ENCODE results near the gene SLC6A15.

The SLC6A15 gene

DNA sequence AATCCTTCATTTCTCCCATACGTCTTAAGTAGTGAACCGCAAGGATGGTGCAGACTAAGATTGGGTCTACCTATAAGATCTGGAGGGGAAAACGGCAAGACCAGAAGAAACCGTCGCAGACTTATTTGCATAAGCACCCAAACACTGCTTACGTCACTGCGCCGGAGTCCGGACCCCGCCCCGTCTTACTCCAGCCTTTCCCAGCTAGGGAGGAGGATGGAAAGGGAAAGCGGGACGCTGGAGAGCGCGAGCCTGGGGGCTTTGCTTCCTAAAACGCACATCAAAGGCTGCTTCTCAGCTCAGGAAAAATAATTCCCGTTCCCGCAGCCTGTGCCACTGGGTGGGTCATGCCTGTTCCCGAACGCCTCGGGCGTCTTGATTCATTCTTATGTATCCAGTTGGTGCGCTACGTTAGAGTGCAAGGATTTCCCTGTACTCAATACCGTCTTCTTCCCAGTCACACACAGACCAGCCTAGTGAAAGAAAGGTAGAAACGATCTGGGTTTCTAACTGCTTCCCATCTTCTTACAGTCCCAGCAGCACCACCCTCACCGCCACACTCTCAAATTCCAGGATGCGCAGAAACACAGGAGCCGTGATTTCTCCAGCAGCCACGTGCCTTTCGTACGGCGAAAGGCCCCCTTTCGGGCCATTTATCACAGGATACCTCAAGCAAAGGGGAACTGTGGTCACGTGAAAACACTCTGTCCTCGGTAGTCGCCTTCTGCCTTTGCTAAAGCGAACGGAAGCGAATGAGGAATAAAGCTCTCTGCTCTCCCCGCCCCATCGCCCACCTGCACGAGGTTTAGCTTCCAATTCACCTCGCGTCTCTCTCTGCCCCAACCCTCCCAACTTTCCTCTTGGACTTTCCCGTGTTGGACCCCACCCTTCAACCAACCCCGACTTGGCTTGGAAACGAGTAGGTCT lies 1.1 kb downstream of the SLC6A15 start:
- no peak for ATAC-seq (replicated peaks)
- Mint-ChIP-seq H3K4me1 (ENCODE audit: low read depth in 2 of 2) (peaks cover 0 to 2% of the 10 kb centered on the region in 2 donors), H3K4me3 (peak overlapping the region in 1 of 2 donors; percentile 47), H3K27me3 (peaks cover 0 to 19% of the 10 kb centered on the region in 2 donors), H3K36me3 (ENCODE audit: insufficient read depth) (no peaks in the 10 kb centered on the region), H3K9me3 (no peaks in the 10 kb centered on the region), H3K27ac (no peak overlapping the region)
- DNase-seq: no peak

DNA sequence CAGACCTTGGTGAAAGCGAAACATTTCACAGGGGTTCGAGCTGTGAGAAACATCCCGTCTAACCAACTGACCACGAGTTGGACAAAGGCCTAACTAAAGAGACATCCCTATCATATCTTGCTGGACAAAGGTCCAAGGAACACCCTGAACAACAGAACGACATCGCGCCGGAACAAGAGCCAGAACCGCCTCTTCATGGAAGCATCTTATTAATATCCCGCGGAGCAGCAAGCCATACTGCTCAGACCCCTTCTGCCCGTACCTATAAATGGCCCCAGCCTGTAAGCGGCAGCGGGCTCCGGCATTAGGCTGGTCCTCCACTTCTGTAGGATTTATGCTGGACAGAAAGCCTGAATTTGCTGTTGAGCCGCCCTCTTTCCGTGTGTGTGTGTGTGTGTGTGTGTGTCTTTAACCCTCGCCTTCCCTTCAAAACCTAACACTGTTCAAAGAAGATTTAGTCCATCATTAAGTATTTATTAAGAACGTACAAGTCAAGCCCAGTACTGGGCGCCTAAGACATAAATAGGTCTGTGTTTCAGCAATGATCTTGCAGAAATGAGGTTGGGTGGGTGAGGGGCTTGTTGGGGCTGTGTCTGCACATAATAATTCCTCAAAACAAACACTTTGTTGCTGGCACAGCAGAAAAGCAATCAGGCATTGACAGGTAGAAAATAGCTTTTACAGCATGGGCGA lies 1.9 kb downstream of the SLC6A15 start:
- DNase-seq (no peak), ATAC-seq (replicated peaks) (no peak)
- Mint-ChIP-seq H3K4me1 (ENCODE audit: low read depth in 2 of 2) (peaks cover 0 to 2% of the 10 kb centered on the region in 2 donors), H3K4me3 (no peak overlapping the region), H3K9me3 (no peaks in the 10 kb centered on the region), H3K27ac (no peak overlapping the region), H3K27me3 (peaks cover 0 to 19% of the 10 kb centered on the region in 2 donors), H3K36me3 (ENCODE audit: insufficient read depth) (no peaks in the 10 kb centered on the region)

DNA sequence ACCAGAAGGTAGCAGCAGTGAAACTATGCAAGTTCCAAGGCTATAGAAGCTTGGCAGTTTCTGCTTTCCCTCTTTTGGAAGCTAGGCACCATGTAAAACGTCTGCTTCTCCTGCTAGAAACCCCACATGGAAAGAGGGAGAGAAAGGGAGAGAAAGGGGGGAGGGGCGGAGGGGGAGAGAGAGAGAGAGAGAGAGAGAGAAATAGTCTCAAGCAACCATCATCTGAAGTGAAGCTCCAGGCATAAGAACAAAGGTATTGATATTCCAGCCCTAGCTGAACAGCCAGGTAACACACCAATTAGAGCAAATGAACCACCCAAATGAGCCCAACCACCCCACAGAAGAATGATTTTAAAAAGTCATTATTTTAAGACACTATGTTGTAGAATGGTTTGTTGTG lies 8.5 kb downstream of the SLC6A15 start:
- H3K4me3 Mint-ChIP-seq: no peak overlapping the region
- no peak overlapping the region for H3K27ac Mint-ChIP-seq
- no peak for ATAC-seq (replicated peaks)
- H3K4me1 Mint-ChIP-seq (ENCODE audit: low read depth in 2 of 2): no peaks in the 10 kb centered on the region
- DNase-seq: no peak
- H3K36me3 Mint-ChIP-seq (ENCODE audit: insufficient read depth): no peaks in the 10 kb centered on the region
- H3K27me3 Mint-ChIP-seq: no peaks in the 10 kb centered on the region
- peaks cover 0 to 4% of the 10 kb centered on the region in 2 donors for H3K9me3 Mint-ChIP-seq

DNA sequence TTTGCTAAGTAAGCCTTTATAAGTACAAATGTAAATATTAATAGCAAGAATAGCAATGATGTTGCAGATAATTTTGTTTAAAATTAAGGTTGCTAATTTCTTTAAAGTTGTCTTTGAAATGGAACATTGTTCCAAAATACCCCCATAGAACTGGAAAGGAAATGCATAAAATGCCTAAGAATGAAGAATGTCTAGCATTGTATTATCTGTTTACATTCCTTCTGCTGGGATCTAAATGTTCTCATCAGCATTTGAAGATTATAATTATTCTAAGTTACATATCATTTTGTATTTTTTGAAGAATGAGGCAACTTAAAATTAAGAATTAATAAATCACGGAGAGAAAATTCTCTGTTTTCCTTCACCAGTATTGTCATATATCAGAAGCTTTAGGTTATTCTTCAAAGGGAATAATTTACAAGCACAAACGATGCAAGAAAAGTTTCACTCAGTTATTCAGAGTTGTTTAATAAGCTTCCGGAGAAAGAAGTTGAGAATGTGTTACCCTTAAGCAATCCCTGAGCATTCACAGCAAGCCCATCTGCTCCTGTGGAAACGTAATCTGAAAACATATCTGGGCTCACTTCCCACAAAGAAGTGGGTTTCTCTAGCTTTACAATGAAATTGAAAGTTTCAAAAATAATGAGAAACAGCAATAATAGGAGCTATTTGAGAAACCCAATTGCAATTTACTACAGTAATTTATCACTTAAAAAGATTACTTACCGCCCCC lies 21.3 kb downstream of the SLC6A15 start:
- no peak overlapping the region for H3K4me3 Mint-ChIP-seq
- ATAC-seq (replicated peaks) (no peak), DNase-seq (no peak)
- no peaks in the 10 kb centered on the region for H3K27me3 Mint-ChIP-seq
- H3K36me3 Mint-ChIP-seq (ENCODE audit: insufficient read depth): no peaks in the 10 kb centered on the region
- H3K27ac Mint-ChIP-seq: no peak overlapping the region
- H3K4me1 Mint-ChIP-seq (ENCODE audit: low read depth in 2 of 2): no peaks in the 10 kb centered on the region
- peaks cover 0 to 2% of the 10 kb centered on the region in 2 donors for H3K9me3 Mint-ChIP-seq

DNA sequence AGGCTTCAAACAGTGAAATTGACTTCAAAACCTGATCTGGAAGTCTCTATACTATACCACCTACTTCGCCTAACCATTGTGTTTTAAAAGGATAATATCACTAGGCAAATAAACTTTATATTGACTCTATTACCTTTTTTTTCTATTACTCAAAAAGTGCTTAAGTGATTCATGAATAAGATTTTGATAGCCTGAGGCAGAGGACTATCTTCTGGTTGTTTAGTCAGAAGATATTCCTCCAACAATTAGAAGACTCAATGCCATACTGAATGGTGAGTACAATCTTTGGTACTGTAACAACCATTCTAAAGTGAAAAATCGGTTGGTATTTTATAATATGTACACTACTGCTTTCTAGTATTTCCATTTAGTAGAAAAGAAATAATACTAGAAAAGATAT lies 22.8 kb downstream of the SLC6A15 start:
- H3K4me3 Mint-ChIP-seq: no peak overlapping the region
- H3K36me3 Mint-ChIP-seq (ENCODE audit: insufficient read depth): no peaks in the 10 kb centered on the region
- H3K9me3 Mint-ChIP-seq: no peaks in the 10 kb centered on the region
- H3K27ac Mint-ChIP-seq: no peak overlapping the region
- H3K4me1 Mint-ChIP-seq (ENCODE audit: low read depth in 2 of 2): no peaks in the 10 kb centered on the region
- ATAC-seq (replicated peaks): no peak
- no peaks in the 10 kb centered on the region for H3K27me3 Mint-ChIP-seq
- no peak for DNase-seq

DNA sequence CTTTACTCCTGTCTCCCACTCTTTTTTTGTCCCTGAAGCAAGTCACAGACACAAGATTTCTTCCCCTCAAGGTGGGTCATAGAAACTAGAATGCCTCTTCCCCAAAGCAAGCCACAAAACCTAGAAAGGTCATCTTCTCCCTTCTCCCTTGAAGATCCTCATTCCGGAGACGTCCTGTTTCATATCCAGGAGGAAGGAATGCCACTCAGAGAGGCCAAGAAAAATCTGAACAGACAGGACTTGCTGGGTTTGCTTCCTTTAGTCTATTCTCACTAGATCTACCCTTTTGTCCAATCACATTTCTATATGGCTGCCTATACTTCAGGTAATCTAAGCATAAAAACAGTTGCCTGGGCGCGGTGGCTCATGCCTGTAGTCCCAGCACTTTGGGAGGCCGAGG lies 23.7 kb downstream of the SLC6A15 start:
- no peak for ATAC-seq (replicated peaks)
- no peaks in the 10 kb centered on the region for H3K4me1 Mint-ChIP-seq (ENCODE audit: low read depth in 2 of 2)
- H3K27me3 Mint-ChIP-seq: no peaks in the 10 kb centered on the region
- no peak for DNase-seq
- H3K9me3 Mint-ChIP-seq: no peaks in the 10 kb centered on the region
- H3K36me3 Mint-ChIP-seq (ENCODE audit: insufficient read depth): no peaks in the 10 kb centered on the region
- H3K27ac Mint-ChIP-seq: no peak overlapping the region
- no peak overlapping the region for H3K4me3 Mint-ChIP-seq

DNA sequence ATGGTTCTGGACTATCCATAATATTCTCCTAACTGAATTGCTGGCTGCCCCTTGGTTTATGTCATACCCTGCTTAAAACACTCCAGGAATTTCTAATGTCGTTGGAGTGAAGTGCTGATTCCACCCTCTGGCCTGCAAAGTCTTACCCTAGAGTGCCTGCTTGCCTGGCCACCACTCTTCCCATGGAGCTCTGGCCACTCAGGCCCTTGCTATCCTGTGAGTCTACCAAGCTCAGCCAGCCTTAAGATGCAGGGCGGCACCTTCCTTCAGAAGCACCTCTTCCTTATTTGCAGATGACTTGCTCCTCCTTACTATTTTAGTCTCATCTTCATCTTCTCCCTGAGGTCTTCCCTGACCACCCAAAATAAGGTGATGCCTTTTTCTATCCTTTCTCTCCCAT lies 35.3 kb downstream of the SLC6A15 start:
- Mint-ChIP-seq H3K9me3 (no peaks in the 10 kb centered on the region), H3K36me3 (ENCODE audit: insufficient read depth) (no peaks in the 10 kb centered on the region), H3K27me3 (no peaks in the 10 kb centered on the region), H3K4me3 (no peak overlapping the region), H3K27ac (no peak overlapping the region), H3K4me1 (ENCODE audit: low read depth in 2 of 2) (no peaks in the 10 kb centered on the region)
- DNase-seq (no peak), ATAC-seq (replicated peaks) (no peak)

DNA sequence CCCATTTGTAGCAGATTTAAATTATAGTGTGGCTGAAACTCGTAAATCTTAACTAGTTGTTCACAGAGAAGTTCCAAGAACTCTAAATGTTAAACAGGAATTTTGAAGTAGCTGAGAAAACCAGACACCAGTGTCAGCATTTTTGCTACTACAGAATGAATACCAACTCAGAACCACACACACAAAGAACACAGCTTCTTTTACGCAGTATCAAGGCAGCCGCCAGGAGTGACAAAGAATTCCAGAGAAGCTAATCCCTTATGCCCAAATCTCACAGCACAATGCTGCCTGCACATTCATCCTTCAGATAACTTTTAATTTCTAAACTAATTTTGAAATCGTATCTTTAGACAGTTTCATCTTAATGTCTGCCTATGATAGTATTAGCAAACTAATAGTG lies 37.4 kb downstream of the SLC6A15 start:
- Mint-ChIP-seq H3K9me3 (no peaks in the 10 kb centered on the region), H3K4me1 (ENCODE audit: low read depth in 2 of 2) (no peaks in the 10 kb centered on the region), H3K27me3 (no peaks in the 10 kb centered on the region), H3K27ac (no peak overlapping the region), H3K4me3 (no peak overlapping the region), H3K36me3 (ENCODE audit: insufficient read depth) (no peaks in the 10 kb centered on the region)
- DNase-seq (no peak), ATAC-seq (replicated peaks) (no peak)

DNA sequence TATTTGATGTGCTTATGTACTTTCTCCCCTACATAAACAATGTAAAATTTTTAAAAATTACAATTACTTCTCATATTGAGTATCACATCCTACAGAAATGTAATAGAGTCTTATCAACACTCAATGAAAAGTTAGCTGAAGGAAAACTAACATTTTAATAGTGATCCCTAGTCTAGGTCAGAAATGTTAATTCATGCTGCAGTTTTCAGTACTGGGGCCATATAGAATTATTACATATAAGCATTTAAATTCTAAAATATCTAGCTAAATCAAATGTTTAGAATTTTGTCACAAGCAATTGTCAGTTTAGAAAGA lies 37.8 kb downstream of the SLC6A15 start:
- no peaks in the 10 kb centered on the region for H3K36me3 Mint-ChIP-seq (ENCODE audit: insufficient read depth)
- H3K4me3 Mint-ChIP-seq: no peak overlapping the region
- no peaks in the 10 kb centered on the region for H3K27me3 Mint-ChIP-seq
- DNase-seq (no peak), ATAC-seq (replicated peaks) (no peak)
- H3K27ac Mint-ChIP-seq: no peak overlapping the region
- H3K4me1 Mint-ChIP-seq (ENCODE audit: low read depth in 2 of 2): no peaks in the 10 kb centered on the region
- no peaks in the 10 kb centered on the region for H3K9me3 Mint-ChIP-seq

DNA sequence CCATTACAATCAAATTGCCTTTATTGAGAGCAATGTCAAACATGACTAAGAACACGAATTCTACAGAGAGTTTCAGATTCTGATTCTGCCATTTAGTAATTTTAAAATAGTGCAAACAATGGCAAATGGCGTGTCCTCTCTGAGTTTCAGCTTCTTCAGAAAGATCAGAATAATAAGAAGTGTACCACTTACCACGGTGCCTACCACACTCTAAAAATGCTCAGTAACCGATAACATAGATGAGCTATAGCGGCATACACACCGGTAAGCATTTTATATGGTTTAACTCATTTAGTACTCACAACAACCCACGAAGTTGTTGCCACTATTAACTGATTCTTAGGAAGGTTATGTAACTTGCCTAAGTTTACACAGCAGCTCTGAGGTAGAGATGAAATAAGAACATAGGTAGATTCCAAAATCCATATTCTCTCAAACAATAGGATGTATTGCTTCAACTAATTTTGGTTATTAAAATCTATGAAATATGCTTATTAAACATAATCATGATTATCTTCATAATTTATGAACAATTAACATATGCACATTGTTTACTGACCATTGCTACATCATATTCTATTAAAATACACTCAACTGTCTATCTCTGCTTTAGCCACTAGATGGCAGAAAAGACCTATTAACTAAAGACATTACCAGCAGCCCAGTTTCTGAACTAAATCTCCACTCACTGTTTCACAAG lies 38.3 kb downstream of the SLC6A15 start:
- H3K9me3 Mint-ChIP-seq: no peaks in the 10 kb centered on the region
- H3K4me3 Mint-ChIP-seq: no peak overlapping the region
- H3K36me3 Mint-ChIP-seq (ENCODE audit: insufficient read depth): no peaks in the 10 kb centered on the region
- H3K4me1 Mint-ChIP-seq (ENCODE audit: low read depth in 2 of 2): no peaks in the 10 kb centered on the region
- DNase-seq (no peak), ATAC-seq (replicated peaks) (peak; percentile 53)
- H3K27ac Mint-ChIP-seq: no peak overlapping the region
- H3K27me3 Mint-ChIP-seq: no peaks in the 10 kb centered on the region

DNA sequence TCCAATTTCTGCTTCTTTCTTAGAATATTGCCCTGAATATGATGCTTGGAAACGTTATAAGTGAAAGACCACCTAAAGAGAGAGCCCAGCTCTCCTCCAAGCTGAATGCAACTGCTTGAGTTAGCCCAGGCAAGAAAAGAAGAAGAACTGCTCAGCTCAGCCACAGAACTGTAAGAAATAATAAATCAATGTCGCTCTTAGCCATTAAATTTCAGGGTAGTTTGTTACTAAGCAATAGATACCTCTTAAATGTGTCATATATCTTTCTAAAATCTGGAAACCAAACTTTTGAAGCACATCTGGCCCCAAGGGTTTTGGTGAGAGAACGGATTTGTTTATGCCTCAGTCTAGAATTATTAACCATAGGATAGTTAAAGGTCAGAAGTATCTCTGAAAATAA lies 50.4 kb downstream of the SLC6A15 start:
- Mint-ChIP-seq H3K27me3 (no peaks in the 10 kb centered on the region), H3K36me3 (ENCODE audit: insufficient read depth) (no peaks in the 10 kb centered on the region), H3K4me3 (no peak overlapping the region), H3K27ac (no peak overlapping the region), H3K4me1 (ENCODE audit: low read depth in 2 of 2) (no peaks in the 10 kb centered on the region), H3K9me3 (peaks cover 0 to 4% of the 10 kb centered on the region in 2 donors)
- DNase-seq (no peak), ATAC-seq (replicated peaks) (no peak)

DNA sequence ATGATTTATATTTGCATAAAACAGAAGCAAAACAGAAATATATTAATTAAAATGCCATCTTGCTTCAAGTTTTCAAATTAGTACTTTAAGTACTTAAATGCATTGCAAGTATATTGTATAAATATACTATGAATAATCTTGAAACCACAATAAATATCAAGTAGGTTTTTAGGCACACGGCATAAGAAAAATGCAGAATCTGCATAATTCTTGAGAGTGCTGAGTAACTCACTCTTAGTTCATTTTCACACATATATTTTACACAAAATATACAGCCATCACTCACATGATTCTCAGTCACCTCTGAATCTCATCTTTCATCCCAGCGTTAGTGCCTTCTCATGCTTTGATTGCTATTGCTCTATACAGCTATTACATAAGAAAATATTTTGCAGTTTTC lies 51.9 kb downstream of the SLC6A15 start:
- no peak overlapping the region for H3K4me3 Mint-ChIP-seq
- H3K36me3 Mint-ChIP-seq (ENCODE audit: insufficient read depth): no peaks in the 10 kb centered on the region
- DNase-seq: no peak
- no peaks in the 10 kb centered on the region for H3K27me3 Mint-ChIP-seq
- H3K9me3 Mint-ChIP-seq: peaks cover 0 to 4% of the 10 kb centered on the region in 2 donors
- H3K4me1 Mint-ChIP-seq (ENCODE audit: low read depth in 2 of 2): no peaks in the 10 kb centered on the region
- H3K27ac Mint-ChIP-seq: no peak overlapping the region
- no peak for ATAC-seq (replicated peaks)

DNA sequence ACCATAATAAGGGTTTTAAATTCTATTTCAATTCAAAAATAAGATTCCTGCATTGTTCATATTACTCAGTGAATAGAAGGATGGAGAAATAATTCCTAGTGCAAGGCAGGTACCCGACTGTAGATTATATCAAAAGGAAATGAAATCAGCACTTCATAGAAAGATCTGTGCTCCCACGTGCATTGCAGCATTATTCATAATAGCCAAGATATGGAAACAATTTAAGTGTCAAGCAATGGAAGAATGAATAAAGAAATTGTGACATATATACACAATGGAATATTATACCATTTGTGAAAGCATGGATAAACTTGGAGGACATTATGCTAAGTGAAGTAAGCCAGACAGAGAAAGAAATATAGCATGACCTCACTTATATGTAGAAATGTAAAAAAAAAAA lies 53.8 kb downstream of the SLC6A15 start:
- Mint-ChIP-seq H3K4me3 (no peak overlapping the region), H3K36me3 (ENCODE audit: insufficient read depth) (no peaks in the 10 kb centered on the region), H3K4me1 (ENCODE audit: low read depth in 2 of 2) (no peaks in the 10 kb centered on the region), H3K9me3 (peaks cover 4% of the 10 kb centered on the region in 2 donors), H3K27me3 (no peaks in the 10 kb centered on the region), H3K27ac (no peak overlapping the region)
- ATAC-seq (replicated peaks) (no peak), DNase-seq (no peak)
